GM18517 (cell line): ENCODE measurements around the gene PCYT2.

Experiments used
- ATAC-seq: cut with Tn5 transposase; IDR thresholded peaks from one replicate; pipeline ENCODE4 v1.9.1; 2021; ENCODE audit warnings: mild to moderate bottlenecking, moderate library complexity; ENCODE audit not compliant: unreplicated experiment

The PCYT2 gene

GRCh38 chr17:81927653-81928543 is 16.7 kb upstream of the PCYT2 start, which contains the start of gene MAFG:
Gene MAFG (minus strand): TSS chr17:81927735. CDS start chr17:81923185, 4,550 bp downstream.
- peak; percentile 69 for ATAC-seq

- ATAC-seq: no peak
These were observed 16.0 kb upstream of the PCYT2 start for GRCh38 chr17:81927152-81927652.

- no peak for ATAC-seq
These were observed 15.4 kb upstream of the PCYT2 start for GRCh38 chr17:81926451-81927151.

- no peak for ATAC-seq
These were observed 14.8 kb upstream of the PCYT2 start for GRCh38 chr17:81925860-81926450.

GRCh38 chr17:81924557-81925532 is 13.6 kb upstream of the PCYT2 start:
- no peak for ATAC-seq

GRCh38 chr17:81923302-81924260 is 12.4 kb upstream of the PCYT2 start:
- no peak for ATAC-seq

- no peak for ATAC-seq
These were observed 11.5 kb upstream of the PCYT2 start for GRCh38 chr17:81922566-81923301.

- ATAC-seq: no peak
These were observed 10.9 kb upstream of the PCYT2 start for GRCh38 chr17:81921996-81922565.

GRCh38 chr17:81921537-81921862 is 10.3 kb upstream of the PCYT2 start:
- no peak for ATAC-seq

GRCh38 chr17:81920612-81921536 is 9.7 kb upstream of the PCYT2 start:
- no peak for ATAC-seq

- ATAC-seq: no peak
These were observed 7.8 kb upstream of the PCYT2 start for GRCh38 chr17:81918832-81919545.

GRCh38 chr17:81918333-81918669 is 7.1 kb upstream of the PCYT2 start:
- ATAC-seq: peak; percentile 31

GRCh38 chr17:81917565-81918332 is 6.5 kb upstream of the PCYT2 start, which contains the start of gene SIRT7:
Gene SIRT7 (minus strand): TSS chr17:81918176. CDS start chr17:81918131, 45 bp downstream.
- peak; percentile 63 for ATAC-seq

GRCh38 chr17:81916234-81917001 is 5.2 kb upstream of the PCYT2 start:
- ATAC-seq: no peak

GRCh38 chr17:81915331-81915730 is 4.1 kb upstream of the PCYT2 start:
- no peak for ATAC-seq
